ENCODE results near the gene SSBP3.

DNA sequence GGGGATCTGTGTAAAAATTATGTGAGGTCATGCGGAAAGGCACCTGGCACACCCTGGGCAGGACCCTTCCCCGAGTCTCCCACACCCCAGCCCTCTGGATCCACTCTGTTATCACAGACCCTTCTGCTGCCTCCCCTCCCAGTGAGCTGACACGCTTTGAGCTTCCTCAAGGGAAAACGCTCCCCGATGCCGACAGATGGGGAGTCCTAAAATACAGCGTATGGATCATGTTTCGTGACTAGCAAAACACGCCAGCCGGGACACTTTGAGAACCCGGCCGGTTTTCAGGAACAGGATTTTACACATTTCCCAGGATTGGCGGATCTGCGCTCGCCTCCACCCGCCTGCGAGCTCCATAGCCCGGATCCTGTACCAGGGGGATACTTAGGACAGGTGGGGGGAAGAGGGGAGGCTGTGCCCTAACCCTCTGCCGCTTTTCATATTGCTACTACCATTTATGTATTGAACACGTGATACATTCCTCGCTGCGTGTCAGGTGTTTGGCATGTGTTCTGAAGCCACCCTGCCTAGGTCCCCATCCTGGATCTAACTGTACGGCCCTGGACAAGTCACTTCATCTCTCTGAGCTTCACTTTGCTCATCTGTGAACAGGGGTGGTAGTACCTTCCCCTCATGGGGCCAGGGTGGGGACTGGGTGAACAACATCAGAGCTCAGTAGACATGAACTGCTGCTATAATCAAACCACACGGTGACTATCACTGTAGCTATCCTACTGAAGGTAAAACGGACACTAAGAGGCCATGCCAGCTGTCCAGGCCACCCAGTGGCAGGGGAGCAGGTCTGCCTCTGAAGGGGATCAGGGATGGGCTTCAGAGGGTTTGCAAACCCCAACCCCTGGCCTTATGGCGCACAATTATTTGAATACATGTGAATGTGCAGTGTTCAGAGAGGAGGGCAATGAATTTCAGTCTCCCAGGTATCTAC, 63.2 kb downstream of the SSBP3 start:
- TF ChIP-seq, protein P1, sequence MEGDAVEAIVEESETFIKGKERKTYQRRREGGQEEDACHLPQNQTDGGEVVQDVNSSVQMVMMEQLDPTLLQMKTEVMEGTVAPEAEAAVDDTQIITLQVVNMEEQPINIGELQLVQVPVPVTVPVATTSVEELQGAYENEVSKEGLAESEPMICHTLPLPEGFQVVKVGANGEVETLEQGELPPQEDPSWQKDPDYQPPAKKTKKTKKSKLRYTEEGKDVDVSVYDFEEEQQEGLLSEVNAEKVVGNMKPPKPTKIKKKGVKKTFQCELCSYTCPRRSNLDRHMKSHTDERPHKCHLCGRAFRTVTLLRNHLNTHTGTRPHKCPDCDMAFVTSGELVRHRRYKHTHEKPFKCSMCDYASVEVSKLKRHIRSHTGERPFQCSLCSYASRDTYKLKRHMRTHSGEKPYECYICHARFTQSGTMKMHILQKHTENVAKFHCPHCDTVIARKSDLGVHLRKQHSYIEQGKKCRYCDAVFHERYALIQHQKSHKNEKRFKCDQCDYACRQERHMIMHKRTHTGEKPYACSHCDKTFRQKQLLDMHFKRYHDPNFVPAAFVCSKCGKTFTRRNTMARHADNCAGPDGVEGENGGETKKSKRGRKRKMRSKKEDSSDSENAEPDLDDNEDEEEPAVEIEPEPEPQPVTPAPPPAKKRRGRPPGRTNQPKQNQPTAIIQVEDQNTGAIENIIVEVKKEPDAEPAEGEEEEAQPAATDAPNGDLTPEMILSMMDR (IDR thresholded peaks at IDR 0.05), result no peak
- TF ChIP-seq JUN (CRISPR knock-in tag; IDR thresholded peaks at IDR 0.05) (no peak), NFYB (CRISPR knock-in tag; conservative IDR thresholded peaks at IDR 0.05; ENCODE audit: low read depth) (no peak), SP1 (CRISPR knock-in tag; conservative IDR thresholded peaks at IDR 0.05) (no peak), NR2C2 (CRISPR knock-in tag; IDR thresholded peaks at IDR 0.05) (no peak), ETV6 (CRISPR knock-in tag; IDR thresholded peaks at IDR 0.05) (no peak), NR3C1 (CRISPR knock-in tag; conservative IDR thresholded peaks at IDR 0.05; ENCODE audit: low read depth) (no peak)
- TF ChIP-seq, protein P2, sequence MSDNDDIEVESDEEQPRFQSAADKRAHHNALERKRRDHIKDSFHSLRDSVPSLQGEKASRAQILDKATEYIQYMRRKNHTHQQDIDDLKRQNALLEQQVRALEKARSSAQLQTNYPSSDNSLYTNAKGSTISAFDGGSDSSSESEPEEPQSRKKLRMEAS (CRISPR knock-in tag; IDR thresholded peaks at IDR 0.05), result no peak
- TF ChIP-seq, protein P3, sequence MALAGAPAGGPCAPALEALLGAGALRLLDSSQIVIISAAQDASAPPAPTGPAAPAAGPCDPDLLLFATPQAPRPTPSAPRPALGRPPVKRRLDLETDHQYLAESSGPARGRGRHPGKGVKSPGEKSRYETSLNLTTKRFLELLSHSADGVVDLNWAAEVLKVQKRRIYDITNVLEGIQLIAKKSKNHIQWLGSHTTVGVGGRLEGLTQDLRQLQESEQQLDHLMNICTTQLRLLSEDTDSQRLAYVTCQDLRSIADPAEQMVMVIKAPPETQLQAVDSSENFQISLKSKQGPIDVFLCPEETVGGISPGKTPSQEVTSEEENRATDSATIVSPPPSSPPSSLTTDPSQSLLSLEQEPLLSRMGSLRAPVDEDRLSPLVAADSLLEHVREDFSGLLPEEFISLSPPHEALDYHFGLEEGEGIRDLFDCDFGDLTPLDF (CRISPR knock-in tag; IDR thresholded peaks at IDR 0.05), result no peak
- TF ChIP-seq, protein P4, sequence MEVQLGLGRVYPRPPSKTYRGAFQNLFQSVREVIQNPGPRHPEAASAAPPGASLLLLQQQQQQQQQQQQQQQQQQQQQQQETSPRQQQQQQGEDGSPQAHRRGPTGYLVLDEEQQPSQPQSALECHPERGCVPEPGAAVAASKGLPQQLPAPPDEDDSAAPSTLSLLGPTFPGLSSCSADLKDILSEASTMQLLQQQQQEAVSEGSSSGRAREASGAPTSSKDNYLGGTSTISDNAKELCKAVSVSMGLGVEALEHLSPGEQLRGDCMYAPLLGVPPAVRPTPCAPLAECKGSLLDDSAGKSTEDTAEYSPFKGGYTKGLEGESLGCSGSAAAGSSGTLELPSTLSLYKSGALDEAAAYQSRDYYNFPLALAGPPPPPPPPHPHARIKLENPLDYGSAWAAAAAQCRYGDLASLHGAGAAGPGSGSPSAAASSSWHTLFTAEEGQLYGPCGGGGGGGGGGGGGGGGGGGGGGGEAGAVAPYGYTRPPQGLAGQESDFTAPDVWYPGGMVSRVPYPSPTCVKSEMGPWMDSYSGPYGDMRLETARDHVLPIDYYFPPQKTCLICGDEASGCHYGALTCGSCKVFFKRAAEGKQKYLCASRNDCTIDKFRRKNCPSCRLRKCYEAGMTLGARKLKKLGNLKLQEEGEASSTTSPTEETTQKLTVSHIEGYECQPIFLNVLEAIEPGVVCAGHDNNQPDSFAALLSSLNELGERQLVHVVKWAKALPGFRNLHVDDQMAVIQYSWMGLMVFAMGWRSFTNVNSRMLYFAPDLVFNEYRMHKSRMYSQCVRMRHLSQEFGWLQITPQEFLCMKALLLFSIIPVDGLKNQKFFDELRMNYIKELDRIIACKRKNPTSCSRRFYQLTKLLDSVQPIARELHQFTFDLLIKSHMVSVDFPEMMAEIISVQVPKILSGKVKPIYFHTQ (CRISPR knock-in tag; IDR thresholded peaks at IDR 0.05), result no peak
- TF ChIP-seq, protein P5, sequence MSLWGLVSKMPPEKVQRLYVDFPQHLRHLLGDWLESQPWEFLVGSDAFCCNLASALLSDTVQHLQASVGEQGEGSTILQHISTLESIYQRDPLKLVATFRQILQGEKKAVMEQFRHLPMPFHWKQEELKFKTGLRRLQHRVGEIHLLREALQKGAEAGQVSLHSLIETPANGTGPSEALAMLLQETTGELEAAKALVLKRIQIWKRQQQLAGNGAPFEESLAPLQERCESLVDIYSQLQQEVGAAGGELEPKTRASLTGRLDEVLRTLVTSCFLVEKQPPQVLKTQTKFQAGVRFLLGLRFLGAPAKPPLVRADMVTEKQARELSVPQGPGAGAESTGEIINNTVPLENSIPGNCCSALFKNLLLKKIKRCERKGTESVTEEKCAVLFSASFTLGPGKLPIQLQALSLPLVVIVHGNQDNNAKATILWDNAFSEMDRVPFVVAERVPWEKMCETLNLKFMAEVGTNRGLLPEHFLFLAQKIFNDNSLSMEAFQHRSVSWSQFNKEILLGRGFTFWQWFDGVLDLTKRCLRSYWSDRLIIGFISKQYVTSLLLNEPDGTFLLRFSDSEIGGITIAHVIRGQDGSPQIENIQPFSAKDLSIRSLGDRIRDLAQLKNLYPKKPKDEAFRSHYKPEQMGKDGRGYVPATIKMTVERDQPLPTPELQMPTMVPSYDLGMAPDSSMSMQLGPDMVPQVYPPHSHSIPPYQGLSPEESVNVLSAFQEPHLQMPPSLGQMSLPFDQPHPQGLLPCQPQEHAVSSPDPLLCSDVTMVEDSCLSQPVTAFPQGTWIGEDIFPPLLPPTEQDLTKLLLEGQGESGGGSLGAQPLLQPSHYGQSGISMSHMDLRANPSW (CRISPR knock-in tag; conservative IDR thresholded peaks at IDR 0.05; ENCODE audit: low read depth), result no peak

All from WTC11 (cell line).